WTC11 (cell line): ENCODE results near the gene ARHGEF38.
"Not testable (repeated sequence)": the region's sequence is repeated elsewhere in the genome, so short reads cannot be mapped to it uniquely, and the experiment has no call there.

Experiments
- JUN ChIP-seq: sonication (generic); formaldehyde crosslinking; IDR thresholded peaks from 2 replicates; pipeline ENCODE4 v1.8.0; 2023; ENCODE audit warnings: mild to moderate bottlenecking, missing genetic modification reagents
- NR1H2 ChIP-seq: sonication (generic); formaldehyde crosslinking; IDR thresholded peaks from 2 replicates; pipeline ENCODE4 v1.9.0; 2021; ENCODE audit warnings: mild to moderate bottlenecking, moderate library complexity, missing genetic modification reagents
- NR2C2 ChIP-seq: sonication (generic); formaldehyde crosslinking; IDR thresholded peaks from 2 replicates; pipeline ENCODE4 v1.8.0; 2022; ENCODE audit warnings: mild to moderate bottlenecking, missing genetic modification reagents
- RORB ChIP-seq: fragments of 250-450 bp; sonication (Bioruptor Pico); IDR thresholded peaks from 2 replicates; pipeline ENCODE4 v1.9.0; 2021; ENCODE audit warnings: mild to moderate bottlenecking
- ZNF121 ChIP-seq: sonication (generic); formaldehyde crosslinking; IDR thresholded peaks from 2 replicates; pipeline ENCODE4 v1.8.0; 2023; ENCODE audit warnings: missing genetic modification reagents
- ZNF671 ChIP-seq: fragments of 250-450 bp; sonication (Bioruptor Pico); IDR thresholded peaks from 2 replicates; pipeline ENCODE4 v1.8.0; 2021; ENCODE audit warnings: mild to moderate bottlenecking
- TF ChIP-seq, protein P1 (sequence below): sonication (generic); formaldehyde crosslinking; IDR thresholded peaks from 2 replicates; pipeline ENCODE4 v1.8.1; 2022; ENCODE audit warnings: low read depth, missing genetic modification reagents, borderline replicate concordance
- TF ChIP-seq, protein P2 (sequence below): fragments of 200-600 bp; IDR thresholded peaks from 2 replicates; pipeline ENCODE4 v1.8.0; 2022; ENCODE audit warnings: antibody characterized with exemption
- TF ChIP-seq, protein P3 (sequence below): sonication (generic); formaldehyde crosslinking; IDR thresholded peaks from 2 replicates; pipeline ENCODE4 v1.8.0; 2023; ENCODE audit warnings: missing genetic modification reagents, mild to moderate bottlenecking, borderline replicate concordance
- TF ChIP-seq, protein P4 (sequence below): sonication (generic); formaldehyde crosslinking; IDR thresholded peaks from 2 replicates; pipeline ENCODE4 v1.8.1; 2023; ENCODE audit warnings: mild to moderate bottlenecking, missing genetic modification reagents, moderate library complexity
- TF ChIP-seq, protein P5 (sequence below): sonication (generic); formaldehyde crosslinking; IDR thresholded peaks from 2 replicates; pipeline ENCODE4 v1.8.0; 2022; ENCODE audit warnings: mild to moderate bottlenecking, missing genetic modification reagents
- TF ChIP-seq, protein P6 (sequence below): sonication (generic); formaldehyde crosslinking; IDR thresholded peaks from 2 replicates; pipeline ENCODE4 v1.8.1; 2023; ENCODE audit warnings: mild to moderate bottlenecking, missing genetic modification reagents
- TF ChIP-seq, protein P7 (sequence below): sonication (generic); formaldehyde crosslinking; IDR thresholded peaks from 2 replicates; pipeline ENCODE4 v1.8.0; 2022; ENCODE audit warnings: mild to moderate bottlenecking, missing genetic modification reagents

DNA sequence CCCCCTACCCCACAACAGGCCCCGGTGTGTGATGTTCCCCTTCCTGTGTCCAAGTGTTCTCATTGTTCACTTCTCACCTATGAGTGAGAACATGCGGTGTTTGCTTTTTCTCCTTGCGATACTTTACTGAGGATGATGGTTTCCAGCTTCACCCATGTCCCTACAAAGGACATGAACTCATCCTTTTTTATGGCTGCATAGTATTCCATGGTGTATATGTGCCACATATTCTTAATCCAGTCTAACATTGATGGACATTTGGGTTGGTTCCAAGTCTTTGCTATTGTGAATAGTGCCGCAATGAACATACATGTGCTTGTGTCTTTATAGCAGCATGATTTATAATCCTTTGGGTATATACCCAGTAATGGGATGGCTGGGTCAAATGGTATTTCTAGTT is 177.5 kb downstream of the ARHGEF38 start:
- not testable (repeated sequence) for TF ChIP-seq RORB; NR1H2 (CRISPR knock-in tag); ZNF671 (CRISPR knock-in tag); NR2C2; JUN (CRISPR knock-in tag); ZNF121
- TF ChIP-seq, protein P1, sequence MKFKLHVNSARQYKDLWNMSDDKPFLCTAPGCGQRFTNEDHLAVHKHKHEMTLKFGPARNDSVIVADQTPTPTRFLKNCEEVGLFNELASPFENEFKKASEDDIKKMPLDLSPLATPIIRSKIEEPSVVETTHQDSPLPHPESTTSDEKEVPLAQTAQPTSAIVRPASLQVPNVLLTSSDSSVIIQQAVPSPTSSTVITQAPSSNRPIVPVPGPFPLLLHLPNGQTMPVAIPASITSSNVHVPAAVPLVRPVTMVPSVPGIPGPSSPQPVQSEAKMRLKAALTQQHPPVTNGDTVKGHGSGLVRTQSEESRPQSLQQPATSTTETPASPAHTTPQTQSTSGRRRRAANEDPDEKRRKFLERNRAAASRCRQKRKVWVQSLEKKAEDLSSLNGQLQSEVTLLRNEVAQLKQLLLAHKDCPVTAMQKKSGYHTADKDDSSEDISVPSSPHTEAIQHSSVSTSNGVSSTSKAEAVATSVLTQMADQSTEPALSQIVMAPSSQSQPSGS (CRISPR knock-in tag), result not testable (repeated sequence)
- TF ChIP-seq, protein P2, sequence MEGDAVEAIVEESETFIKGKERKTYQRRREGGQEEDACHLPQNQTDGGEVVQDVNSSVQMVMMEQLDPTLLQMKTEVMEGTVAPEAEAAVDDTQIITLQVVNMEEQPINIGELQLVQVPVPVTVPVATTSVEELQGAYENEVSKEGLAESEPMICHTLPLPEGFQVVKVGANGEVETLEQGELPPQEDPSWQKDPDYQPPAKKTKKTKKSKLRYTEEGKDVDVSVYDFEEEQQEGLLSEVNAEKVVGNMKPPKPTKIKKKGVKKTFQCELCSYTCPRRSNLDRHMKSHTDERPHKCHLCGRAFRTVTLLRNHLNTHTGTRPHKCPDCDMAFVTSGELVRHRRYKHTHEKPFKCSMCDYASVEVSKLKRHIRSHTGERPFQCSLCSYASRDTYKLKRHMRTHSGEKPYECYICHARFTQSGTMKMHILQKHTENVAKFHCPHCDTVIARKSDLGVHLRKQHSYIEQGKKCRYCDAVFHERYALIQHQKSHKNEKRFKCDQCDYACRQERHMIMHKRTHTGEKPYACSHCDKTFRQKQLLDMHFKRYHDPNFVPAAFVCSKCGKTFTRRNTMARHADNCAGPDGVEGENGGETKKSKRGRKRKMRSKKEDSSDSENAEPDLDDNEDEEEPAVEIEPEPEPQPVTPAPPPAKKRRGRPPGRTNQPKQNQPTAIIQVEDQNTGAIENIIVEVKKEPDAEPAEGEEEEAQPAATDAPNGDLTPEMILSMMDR, result not testable (repeated sequence)
- TF ChIP-seq, protein P3, sequence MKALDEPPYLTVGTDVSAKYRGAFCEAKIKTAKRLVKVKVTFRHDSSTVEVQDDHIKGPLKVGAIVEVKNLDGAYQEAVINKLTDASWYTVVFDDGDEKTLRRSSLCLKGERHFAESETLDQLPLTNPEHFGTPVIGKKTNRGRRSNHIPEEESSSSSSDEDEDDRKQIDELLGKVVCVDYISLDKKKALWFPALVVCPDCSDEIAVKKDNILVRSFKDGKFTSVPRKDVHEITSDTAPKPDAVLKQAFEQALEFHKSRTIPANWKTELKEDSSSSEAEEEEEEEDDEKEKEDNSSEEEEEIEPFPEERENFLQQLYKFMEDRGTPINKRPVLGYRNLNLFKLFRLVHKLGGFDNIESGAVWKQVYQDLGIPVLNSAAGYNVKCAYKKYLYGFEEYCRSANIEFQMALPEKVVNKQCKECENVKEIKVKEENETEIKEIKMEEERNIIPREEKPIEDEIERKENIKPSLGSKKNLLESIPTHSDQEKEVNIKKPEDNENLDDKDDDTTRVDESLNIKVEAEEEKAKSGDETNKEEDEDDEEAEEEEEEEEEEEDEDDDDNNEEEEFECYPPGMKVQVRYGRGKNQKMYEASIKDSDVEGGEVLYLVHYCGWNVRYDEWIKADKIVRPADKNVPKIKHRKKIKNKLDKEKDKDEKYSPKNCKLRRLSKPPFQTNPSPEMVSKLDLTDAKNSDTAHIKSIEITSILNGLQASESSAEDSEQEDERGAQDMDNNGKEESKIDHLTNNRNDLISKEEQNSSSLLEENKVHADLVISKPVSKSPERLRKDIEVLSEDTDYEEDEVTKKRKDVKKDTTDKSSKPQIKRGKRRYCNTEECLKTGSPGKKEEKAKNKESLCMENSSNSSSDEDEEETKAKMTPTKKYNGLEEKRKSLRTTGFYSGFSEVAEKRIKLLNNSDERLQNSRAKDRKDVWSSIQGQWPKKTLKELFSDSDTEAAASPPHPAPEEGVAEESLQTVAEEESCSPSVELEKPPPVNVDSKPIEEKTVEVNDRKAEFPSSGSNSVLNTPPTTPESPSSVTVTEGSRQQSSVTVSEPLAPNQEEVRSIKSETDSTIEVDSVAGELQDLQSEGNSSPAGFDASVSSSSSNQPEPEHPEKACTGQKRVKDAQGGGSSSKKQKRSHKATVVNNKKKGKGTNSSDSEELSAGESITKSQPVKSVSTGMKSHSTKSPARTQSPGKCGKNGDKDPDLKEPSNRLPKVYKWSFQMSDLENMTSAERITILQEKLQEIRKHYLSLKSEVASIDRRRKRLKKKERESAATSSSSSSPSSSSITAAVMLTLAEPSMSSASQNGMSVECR (CRISPR knock-in tag), result not testable (repeated sequence)
- TF ChIP-seq, protein P4, sequence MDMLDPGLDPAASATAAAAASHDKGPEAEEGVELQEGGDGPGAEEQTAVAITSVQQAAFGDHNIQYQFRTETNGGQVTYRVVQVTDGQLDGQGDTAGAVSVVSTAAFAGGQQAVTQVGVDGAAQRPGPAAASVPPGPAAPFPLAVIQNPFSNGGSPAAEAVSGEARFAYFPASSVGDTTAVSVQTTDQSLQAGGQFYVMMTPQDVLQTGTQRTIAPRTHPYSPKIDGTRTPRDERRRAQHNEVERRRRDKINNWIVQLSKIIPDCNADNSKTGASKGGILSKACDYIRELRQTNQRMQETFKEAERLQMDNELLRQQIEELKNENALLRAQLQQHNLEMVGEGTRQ (CRISPR knock-in tag), result not testable (repeated sequence)
- TF ChIP-seq, protein P5, sequence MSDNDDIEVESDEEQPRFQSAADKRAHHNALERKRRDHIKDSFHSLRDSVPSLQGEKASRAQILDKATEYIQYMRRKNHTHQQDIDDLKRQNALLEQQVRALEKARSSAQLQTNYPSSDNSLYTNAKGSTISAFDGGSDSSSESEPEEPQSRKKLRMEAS (CRISPR knock-in tag), result not testable (repeated sequence)
- TF ChIP-seq, protein P6, sequence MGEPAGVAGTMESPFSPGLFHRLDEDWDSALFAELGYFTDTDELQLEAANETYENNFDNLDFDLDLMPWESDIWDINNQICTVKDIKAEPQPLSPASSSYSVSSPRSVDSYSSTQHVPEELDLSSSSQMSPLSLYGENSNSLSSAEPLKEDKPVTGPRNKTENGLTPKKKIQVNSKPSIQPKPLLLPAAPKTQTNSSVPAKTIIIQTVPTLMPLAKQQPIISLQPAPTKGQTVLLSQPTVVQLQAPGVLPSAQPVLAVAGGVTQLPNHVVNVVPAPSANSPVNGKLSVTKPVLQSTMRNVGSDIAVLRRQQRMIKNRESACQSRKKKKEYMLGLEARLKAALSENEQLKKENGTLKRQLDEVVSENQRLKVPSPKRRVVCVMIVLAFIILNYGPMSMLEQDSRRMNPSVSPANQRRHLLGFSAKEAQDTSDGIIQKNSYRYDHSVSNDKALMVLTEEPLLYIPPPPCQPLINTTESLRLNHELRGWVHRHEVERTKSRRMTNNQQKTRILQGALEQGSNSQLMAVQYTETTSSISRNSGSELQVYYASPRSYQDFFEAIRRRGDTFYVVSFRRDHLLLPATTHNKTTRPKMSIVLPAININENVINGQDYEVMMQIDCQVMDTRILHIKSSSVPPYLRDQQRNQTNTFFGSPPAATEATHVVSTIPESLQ (CRISPR knock-in tag), result not testable (repeated sequence)
- TF ChIP-seq, protein P7, sequence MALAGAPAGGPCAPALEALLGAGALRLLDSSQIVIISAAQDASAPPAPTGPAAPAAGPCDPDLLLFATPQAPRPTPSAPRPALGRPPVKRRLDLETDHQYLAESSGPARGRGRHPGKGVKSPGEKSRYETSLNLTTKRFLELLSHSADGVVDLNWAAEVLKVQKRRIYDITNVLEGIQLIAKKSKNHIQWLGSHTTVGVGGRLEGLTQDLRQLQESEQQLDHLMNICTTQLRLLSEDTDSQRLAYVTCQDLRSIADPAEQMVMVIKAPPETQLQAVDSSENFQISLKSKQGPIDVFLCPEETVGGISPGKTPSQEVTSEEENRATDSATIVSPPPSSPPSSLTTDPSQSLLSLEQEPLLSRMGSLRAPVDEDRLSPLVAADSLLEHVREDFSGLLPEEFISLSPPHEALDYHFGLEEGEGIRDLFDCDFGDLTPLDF (CRISPR knock-in tag), result not testable (repeated sequence)
